Epithelial cell of esophagus (primary cell): ENCODE measurements around the gene ANKFY1.
"Not testable (repeated sequence)": the region's sequence is repeated elsewhere in the genome, so short reads cannot be mapped to it uniquely, and the experiment has no call there.

Experiments
- DNase-seq: peaks from one replicate; pipeline ENCODE4 v3.0.0; 2010; ENCODE audit warnings: low read depth
- H3K4me3 ChIP-seq: 2 replicates; pipeline ENCODE4 v1.5.1; 2011; ENCODE audit warnings: mild to moderate bottlenecking, low read length, control low read depth
- CTCF ChIP-seq: IDR thresholded peaks from 2 replicates; pipeline ENCODE4 v1.5.1; 2011; ENCODE audit warnings: low read depth, mild to moderate bottlenecking, low read length, control low read depth, inconsistent platforms; ENCODE audit not compliant: insufficient read depth; ENCODE audit errors: missing control alignments

Gene ANKFY1

GRCh38 chr17:4142107-4142900 is 121.5 kb downstream of the ANKFY1 start:
- peak overlapping the region; percentile 92 for H3K4me3 ChIP-seq
- no peak for TF ChIP-seq CTCF
- DNase-seq = peak; percentile 43

- TF ChIP-seq CTCF = no peak
- no peak overlapping the region for H3K4me3 ChIP-seq
- DNase-seq = no peak
These were observed 123.7 kb downstream of the ANKFY1 start for GRCh38 chr17:4140125-4140524.

- DNase-seq, H3K4me3 ChIP-seq: not testable (repeated sequence)
These were observed 124.8 kb downstream of the ANKFY1 start for GRCh38 chr17:4138906-4139526.

GRCh38 chr17:4136373-4136772 is 127.4 kb downstream of the ANKFY1 start:
- no peak overlapping the region for H3K4me3 ChIP-seq
- DNase-seq = no peak
- TF ChIP-seq CTCF = no peak

GRCh38 chr17:4135489-4135888 is 128.3 kb downstream of the ANKFY1 start:
- no peak overlapping the region for H3K4me3 ChIP-seq
- no peak for TF ChIP-seq CTCF
- DNase-seq = no peak

- H3K4me3 ChIP-seq = no peak overlapping the region
- no peak for TF ChIP-seq CTCF
- no peak for DNase-seq
These were observed 129.1 kb downstream of the ANKFY1 start for GRCh38 chr17:4134721-4135120.

GRCh38 chr17:4130715-4131114 is 133.1 kb downstream of the ANKFY1 start:
- DNase-seq = no peak
- no peak for TF ChIP-seq CTCF
- H3K4me3 ChIP-seq = no peak overlapping the region
